HL-60 (cell line): ENCODE data around the gene CFAP73.

Experiments used
- DNase-seq, 2 experiments: peaks; one replicate each; pipeline ENCODE4 v3.0.0-alpha.2; 2010 to 2020; ENCODE audit warnings: low read depth in 1 of 2, low spot score in 1 of 2
- H3K27ac ChIP-seq: fragments of 250-450 bp; sonication (Bioruptor Pico); replicated peaks from 2 replicates; pipeline ENCODE4 v1.5.1; 2020; ENCODE audit warnings: mild to moderate bottlenecking, moderate library complexity
- H3K27me3 ChIP-seq: fragments of 250-450 bp; sonication (Bioruptor Pico); 2 replicates; pipeline ENCODE4 v1.5.1; 2021; ENCODE audit warnings: mild to moderate bottlenecking, moderate library complexity; ENCODE audit not compliant: insufficient read depth, poor library complexity, severe bottlenecking
- H3K4me3 ChIP-seq: replicated peaks from 2 replicates; pipeline ENCODE4 v1.5.1; 2011; ENCODE audit warnings: mild to moderate bottlenecking, control low read depth, low read length; ENCODE audit not compliant: insufficient read depth
- CTCF ChIP-seq: IDR thresholded peaks from one replicate; pipeline ENCODE4 v1.5.1; 2011; ENCODE audit warnings: low read length, control low read depth, inconsistent platforms; ENCODE audit not compliant: insufficient read depth
- GABPA ChIP-seq: IDR thresholded peaks from 2 replicates; pipeline ENCODE4 v1.6.1; 2012; ENCODE audit warnings: low read depth
- POLR2AphosphoS5 ChIP-seq: IDR thresholded peaks from 2 replicates; pipeline ENCODE4 v1.6.1; 2012; ENCODE audit warnings: low read depth
- REST ChIP-seq: IDR thresholded peaks from 2 replicates; pipeline ENCODE4 v1.6.1; 2012; ENCODE audit warnings: low read depth; ENCODE audit not compliant: insufficient replicate concordance
- SPI1 ChIP-seq: IDR thresholded peaks from 2 replicates; pipeline ENCODE4 v1.6.1; 2012; ENCODE audit warnings: low read depth, mild to moderate bottlenecking, borderline replicate concordance

The CFAP73 gene

DNA sequence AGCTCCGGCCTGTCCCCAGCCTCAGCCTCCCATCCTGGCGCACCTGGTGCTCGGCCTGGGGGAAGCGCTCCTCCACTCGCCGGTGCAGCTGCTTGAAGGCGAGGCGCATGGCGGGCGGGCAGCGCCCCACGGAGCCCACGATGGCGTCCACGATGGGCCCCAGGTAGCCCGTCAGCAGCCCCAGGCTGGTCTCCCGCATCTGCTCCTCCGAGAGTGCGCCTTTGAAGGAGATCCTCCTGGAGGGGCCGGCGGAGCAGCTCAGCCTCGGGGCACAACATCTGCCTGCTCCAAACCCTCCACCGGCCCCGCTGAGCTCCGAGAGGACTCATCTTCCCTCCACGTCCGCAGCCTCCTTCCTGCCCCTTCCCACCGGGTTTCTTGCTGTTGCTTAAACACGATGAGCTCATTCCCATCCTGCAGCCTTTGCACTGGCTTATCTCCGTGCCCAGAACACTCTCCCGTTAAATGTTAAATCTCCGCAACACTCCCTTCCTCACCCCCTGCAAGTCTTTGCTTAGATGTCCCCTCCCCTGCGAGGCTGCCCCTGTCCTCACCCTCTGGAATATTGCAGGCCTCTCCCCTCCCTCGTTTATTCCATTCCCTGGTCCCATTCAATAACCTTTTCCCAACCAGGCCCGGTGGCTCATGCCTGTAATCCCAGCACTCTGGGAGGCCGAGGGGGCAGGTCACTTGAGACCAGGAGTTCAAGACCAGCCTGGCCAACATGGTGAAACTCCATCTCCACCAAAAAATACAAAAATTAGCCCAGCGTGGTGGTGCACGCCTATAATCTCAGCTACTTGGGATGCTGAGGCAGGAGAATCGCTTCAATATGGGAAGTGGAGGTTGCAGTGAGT lies 37.3 kb upstream of the CFAP73 start:
- TF ChIP-seq GABPA, result no peak
- TF ChIP-seq CTCF, result no peak
- TF ChIP-seq POLR2AphosphoS5, result no peak
- no peak for TF ChIP-seq REST
- TF ChIP-seq SPI1, result no peak
- Histone ChIP-seq H3K27me3 (no peaks in the 10 kb centered on the region), H3K4me3 (no peak overlapping the region), H3K27ac (no peak overlapping the region)
- no peak for DNase-seq

GRCh38 chr12:113113397-113113796 lies 36.1 kb upstream of the CFAP73 start:
- Histone ChIP-seq H3K4me3 (no peak overlapping the region), H3K27ac (no peak overlapping the region), H3K27me3 (no peaks in the 10 kb centered on the region)
- DNase-seq, result no peak
- TF ChIP-seq POLR2AphosphoS5, result no peak

DNA sequence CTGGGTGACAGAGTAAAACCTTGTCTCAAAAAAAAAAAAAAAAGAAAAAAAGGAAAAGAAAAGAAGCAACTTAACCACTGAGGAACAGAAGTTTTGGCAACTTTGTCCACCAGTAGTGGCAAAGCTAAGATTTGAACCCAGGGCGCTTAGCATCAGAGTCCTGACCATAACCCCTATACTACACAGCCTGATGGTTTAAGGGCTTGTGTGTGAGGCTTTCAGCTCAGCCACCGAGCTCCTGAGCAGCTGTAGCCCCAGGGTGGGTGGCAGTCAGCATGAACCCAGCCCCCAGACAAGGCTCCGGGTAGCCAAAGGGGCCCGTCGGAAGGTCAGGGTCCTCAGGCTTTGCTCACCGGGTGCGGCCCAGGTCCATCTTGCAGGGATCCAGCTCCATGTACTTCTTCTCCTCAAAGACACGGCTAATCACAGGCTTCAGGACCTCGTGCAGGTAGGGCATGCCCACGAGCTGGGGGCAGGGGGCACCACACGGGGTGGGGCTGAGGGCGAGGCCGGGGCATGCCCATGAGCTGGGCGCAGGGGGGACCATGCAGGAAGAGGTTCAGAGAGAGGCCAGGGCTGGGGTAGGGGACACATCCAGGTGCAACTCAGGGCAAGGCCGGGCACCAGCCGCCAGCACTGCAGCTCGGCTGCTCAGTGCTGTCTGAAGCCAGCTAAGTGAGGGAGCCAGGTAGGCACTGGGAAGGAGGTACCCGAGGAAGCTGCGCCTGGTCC lies 34.9 kb upstream of the CFAP73 start:
- no peaks in the 10 kb centered on the region for H3K27me3 ChIP-seq
- no peak for DNase-seq
- no peak overlapping the region for H3K4me3 ChIP-seq
- no peak overlapping the region for H3K27ac ChIP-seq
- TF ChIP-seq CTCF (no peak), POLR2AphosphoS5 (no peak), SPI1 (no peak), REST (no peak), GABPA (no peak)

DNA sequence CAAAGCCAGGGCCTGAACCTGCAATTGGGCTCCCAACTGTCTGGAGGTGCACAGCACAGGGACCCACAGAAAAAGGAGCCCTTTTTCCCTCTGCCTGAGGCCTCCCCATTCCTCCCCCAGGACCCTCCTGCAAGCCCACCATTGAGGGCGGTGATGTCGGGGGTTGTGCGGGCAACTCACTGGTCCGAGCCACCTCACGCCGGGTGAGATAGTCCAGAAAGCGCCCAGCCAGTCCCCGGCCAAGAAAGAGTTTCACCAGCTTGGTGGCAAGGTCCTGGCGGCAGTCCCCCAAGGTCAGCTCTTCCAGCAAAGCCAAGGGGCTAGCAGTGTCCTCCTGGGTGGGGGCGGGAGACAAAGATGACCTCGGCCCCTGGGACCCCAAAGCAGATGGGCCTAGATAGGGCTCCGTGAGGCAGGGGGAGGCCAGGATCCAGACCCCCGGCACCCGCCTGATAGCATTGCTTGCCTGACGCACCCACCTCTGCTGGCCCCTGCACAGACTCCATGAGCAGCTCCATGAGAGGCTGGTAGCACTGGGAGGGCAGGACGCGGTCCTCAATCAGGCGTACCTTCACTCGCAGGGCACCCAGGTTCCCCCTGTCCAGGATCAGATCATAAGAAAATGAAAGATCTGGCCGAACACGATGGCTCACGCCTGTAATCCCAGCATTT lies 33.9 kb upstream of the CFAP73 start:
- DNase-seq, result no peak
- Histone ChIP-seq H3K27me3 (no peaks in the 10 kb centered on the region), H3K4me3 (no peak overlapping the region), H3K27ac (no peak overlapping the region)
- TF ChIP-seq REST, result no peak
- no peak for TF ChIP-seq SPI1
- no peak for TF ChIP-seq CTCF
- no peak for TF ChIP-seq POLR2AphosphoS5
- TF ChIP-seq GABPA, result no peak
